WTC11 (cell line): ENCODE measurements around the gene CEP170B.

ENCODE experiments used
- ATF3 ChIP-seq: sonication (generic); formaldehyde crosslinking; conservative IDR thresholded peaks from 2 replicates; pipeline ENCODE4 v1.8.1; 2022; ENCODE audit warnings: mild to moderate bottlenecking, missing genetic modification reagents
- CREM ChIP-seq: sonication (generic); formaldehyde crosslinking; IDR thresholded peaks from 2 replicates; pipeline ENCODE4 v1.8.1; 2022; ENCODE audit warnings: mild to moderate bottlenecking, missing genetic modification reagents, moderate library complexity
- CTCF ChIP-seq: fragments of 200-600 bp; IDR thresholded peaks from 2 replicates; pipeline ENCODE4 v1.8.0; 2022; ENCODE audit warnings: antibody characterized with exemption
- GTF2I ChIP-seq: fragments of 250-450 bp; sonication (Bioruptor Pico); conservative IDR thresholded peaks from 2 replicates; pipeline ENCODE4 v1.4.0; 2021; ENCODE audit warnings: mild to moderate bottlenecking
- SP1 ChIP-seq: sonication (generic); formaldehyde crosslinking; conservative IDR thresholded peaks from 2 replicates; pipeline ENCODE4 v1.8.1; 2022; ENCODE audit warnings: missing genetic modification reagents
- ZBTB21 ChIP-seq: sonication (generic); formaldehyde crosslinking; IDR thresholded peaks from 2 replicates; pipeline ENCODE4 v1.8.1; 2023; ENCODE audit warnings: mild to moderate bottlenecking, missing genetic modification reagents, borderline replicate concordance
- ZNF425 ChIP-seq: fragments of 250-450 bp; sonication (Bioruptor Pico); conservative IDR thresholded peaks from 2 replicates; pipeline ENCODE4 v1.9.0; 2021; ENCODE audit warnings: mild to moderate bottlenecking
- ZNF512 ChIP-seq: sonication (generic); formaldehyde crosslinking; IDR thresholded peaks from 2 replicates; pipeline ENCODE4 v1.8.1; 2022; ENCODE audit warnings: missing genetic modification reagents, borderline replicate concordance

GRCh38 chr14:104929268-104930230 lies 64.5 kb downstream of the CEP170B start:
- TF ChIP-seq ZNF425 (CRISPR knock-in tag) (no peak), ZBTB21 (CRISPR knock-in tag) (no peak), GTF2I (CRISPR knock-in tag) (no peak), SP1 (CRISPR knock-in tag) (no peak), CTCF (no peak), CREM (CRISPR knock-in tag) (no peak), ATF3 (CRISPR knock-in tag) (no peak), ZNF512 (no peak)
